Esophagus squamous epithelium (tissue), 4 donors: ENCODE measurements around the gene SF3B5.
"Not testable (repeated sequence)": the region's sequence is repeated elsewhere in the genome, so short reads cannot be mapped to it uniquely, and the experiment has no call there.

Source experiments
- POLR2A ChIP-seq, 4 donors: fragments of 450-650 bp; IDR thresholded peaks; one replicate each; pipeline ENCODE4 v1.6.1; 2017; ENCODE audit warnings: antibody characterized with exemption in 4 of 4, mild to moderate bottlenecking in 4 of 4, moderate library complexity in 3 of 4
- TF ChIP-seq, protein P1 (sequence below), 6 experiments: fragments of 450-650 bp in 4 of 6; fragments of 200-600 bp in 2 of 6; sonication (generic) in 2 of 6; IDR thresholded peaks; one replicate each; pipeline ENCODE4 v1.5.1; 2016 to 2019; ENCODE audit warnings: antibody characterized with exemption in 6 of 6, mild to moderate bottlenecking in 4 of 6, moderate library complexity in 4 of 6

DNA sequence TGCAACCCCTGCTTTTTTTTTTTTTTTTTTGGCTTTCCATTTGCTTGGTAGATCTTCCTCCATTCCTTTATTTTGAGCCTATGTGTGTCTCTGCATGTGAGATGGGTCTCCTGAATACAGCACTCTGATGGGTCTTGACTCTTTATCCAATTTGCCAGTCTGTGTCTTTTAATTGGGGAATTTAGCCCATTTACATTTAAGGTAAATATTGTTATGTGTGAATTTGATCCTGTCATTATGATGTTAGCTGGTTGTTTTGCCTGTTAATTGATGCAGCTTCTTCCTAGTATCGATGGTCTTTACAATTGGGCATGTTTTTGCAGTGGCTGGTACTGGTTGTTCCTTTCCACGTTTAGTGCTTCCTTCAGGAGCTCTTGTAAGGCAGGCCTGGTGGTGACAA lies 50.4 kb downstream of the SF3B5 start:
- TF ChIP-seq, protein P1, sequence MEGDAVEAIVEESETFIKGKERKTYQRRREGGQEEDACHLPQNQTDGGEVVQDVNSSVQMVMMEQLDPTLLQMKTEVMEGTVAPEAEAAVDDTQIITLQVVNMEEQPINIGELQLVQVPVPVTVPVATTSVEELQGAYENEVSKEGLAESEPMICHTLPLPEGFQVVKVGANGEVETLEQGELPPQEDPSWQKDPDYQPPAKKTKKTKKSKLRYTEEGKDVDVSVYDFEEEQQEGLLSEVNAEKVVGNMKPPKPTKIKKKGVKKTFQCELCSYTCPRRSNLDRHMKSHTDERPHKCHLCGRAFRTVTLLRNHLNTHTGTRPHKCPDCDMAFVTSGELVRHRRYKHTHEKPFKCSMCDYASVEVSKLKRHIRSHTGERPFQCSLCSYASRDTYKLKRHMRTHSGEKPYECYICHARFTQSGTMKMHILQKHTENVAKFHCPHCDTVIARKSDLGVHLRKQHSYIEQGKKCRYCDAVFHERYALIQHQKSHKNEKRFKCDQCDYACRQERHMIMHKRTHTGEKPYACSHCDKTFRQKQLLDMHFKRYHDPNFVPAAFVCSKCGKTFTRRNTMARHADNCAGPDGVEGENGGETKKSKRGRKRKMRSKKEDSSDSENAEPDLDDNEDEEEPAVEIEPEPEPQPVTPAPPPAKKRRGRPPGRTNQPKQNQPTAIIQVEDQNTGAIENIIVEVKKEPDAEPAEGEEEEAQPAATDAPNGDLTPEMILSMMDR (IDR thresholded peaks at IDR 0.05), result not testable (repeated sequence)
- TF ChIP-seq POLR2A (IDR thresholded peaks at IDR 0.05), result not testable (repeated sequence)
